Breast epithelium (tissue), 4 donors: ENCODE measurements around the gene YTHDF1. TPM values are rescaled to one million over a fixed set of nuclear protein-coding genes. Genes with fewer than 3 reads are reported as not detected.

Experiments used
- DNase-seq, 2 donors: peaks; one replicate each; pipeline ENCODE4 v3.0.0-alpha.2; 2019; ENCODE audit warnings: low spot score in 2 of 2
- H3K27ac ChIP-seq, 2 donors: fragments of 200-600 bp; sonication (generic) in 1 of 2; one replicate each; pipeline ENCODE4 v1.5.1; 2016 to 2019; ENCODE audit warnings: mild to moderate bottlenecking in 1 of 2
- H3K27me3 ChIP-seq, 2 donors: fragments of 200-600 bp; sonication (generic) in 1 of 2; one replicate each; pipeline versions ENCODE4 v1.5.1 to v1.6.0; 2017 to 2019; ENCODE audit warnings: control low read depth in 1 of 2, mild to moderate bottlenecking in 1 of 2
- H3K36me3 ChIP-seq: fragments of 200-600 bp; one replicate; pipeline ENCODE4 v1.5.1; 2019
- H3K4me1 ChIP-seq, 2 donors: fragments of 200-600 bp; sonication (generic); one replicate each; pipeline ENCODE4 v1.5.1; 2016 to 2019; ENCODE audit warnings: control low read depth in 1 of 2
- H3K4me3 ChIP-seq, 3 donors: fragments of 200-600 bp; sonication (generic); 1 replicate in 2 of 3; 2 replicates in 1 of 3; pipeline ENCODE4 v1.5.1; 2016 to 2019; ENCODE audit warnings: mild to moderate bottlenecking in 3 of 3, moderate library complexity in 2 of 3
- H3K9me3 ChIP-seq, 2 donors: fragments of 200-600 bp; sonication (generic) in 1 of 2; one replicate each; pipeline ENCODE4 v1.5.1; 2016 to 2019; ENCODE audit warnings: control low read depth in 1 of 2
- CTCF ChIP-seq, 3 donors: fragments of 450-650 bp; IDR thresholded peaks; one replicate each; pipeline ENCODE4 v1.5.1; 2016 to 2017; ENCODE audit warnings: antibody characterized with exemption in 3 of 3, mild to moderate bottlenecking in 3 of 3, moderate library complexity in 3 of 3
- POLR2A ChIP-seq: fragments of 450-650 bp; IDR thresholded peaks from one replicate; pipeline ENCODE4 v1.6.1; 2016; ENCODE audit warnings: antibody characterized with exemption, mild to moderate bottlenecking, moderate library complexity
- POLR2AphosphoS5 ChIP-seq, 3 donors: sonication (generic); formaldehyde crosslinking; IDR thresholded peaks; one replicate each; pipeline ENCODE4 v1.6.1; 2017; ENCODE audit warnings: antibody characterized with exemption in 3 of 3
- intact Hi-C: fragments of 100-400 bp; cut with DNase I; formaldehyde crosslinking; loops from one replicate; pipeline ENCODE4 v1.15.1; 2023; ENCODE audit warnings: low total_unique reads
- total RNA-seq, 3 donors: library from RNA; depleted of rRNA; stranded (reverse); fragments of >200 nt; gene quantifications; one replicate each; pipeline ENCODE4 v1.1.0, GENCODE V29; 2016

Gene YTHDF1
- total RNA-seq, 3 donors from 2014 or later, result 23.0 to 32.8 (median 28.2) TPM

GRCh38 chr20:63220696-63221399 lies 4.9 kb upstream of the YTHDF1 start:
- no peaks in the 10 kb centered on the region for H3K36me3 ChIP-seq
- intact Hi-C loops, result no loop called here
- TF ChIP-seq POLR2A (no peak), CTCF (IDR thresholded peaks at IDR 0.05) (no peak), POLR2AphosphoS5 (IDR thresholded peaks at IDR 0.05) (no peak)
- no peak overlapping the region for H3K4me3 ChIP-seq
- DNase-seq, result no peak
- no peaks in the 10 kb centered on the region for H3K4me1 ChIP-seq
- H3K27me3 ChIP-seq, result no peaks in the 10 kb centered on the region
- H3K9me3 ChIP-seq, result no peaks in the 10 kb centered on the region
- no peak overlapping the region for H3K27ac ChIP-seq

- no peak for DNase-seq
- Histone ChIP-seq H3K4me1 (no peaks in the 10 kb centered on the region), H3K27me3 (no peaks in the 10 kb centered on the region), H3K9me3 (no peaks in the 10 kb centered on the region), H3K4me3 (no peak overlapping the region), H3K36me3 (no peaks in the 10 kb centered on the region), H3K27ac (no peak overlapping the region)
- intact Hi-C loops, result no loop called here
- TF ChIP-seq POLR2A, result no peak
- TF ChIP-seq POLR2AphosphoS5 (IDR thresholded peaks at IDR 0.05), result no peak
- no peak for TF ChIP-seq CTCF (IDR thresholded peaks at IDR 0.05)
Observed at GRCh38 chr20:63219866-63220521, 4.1 kb upstream of the YTHDF1 start.

- intact Hi-C loops, result no loop called here
- no peak for TF ChIP-seq POLR2A
- no peak for TF ChIP-seq POLR2AphosphoS5 (IDR thresholded peaks at IDR 0.05)
- no peak for TF ChIP-seq CTCF (IDR thresholded peaks at IDR 0.05)
- H3K4me3 ChIP-seq, result no peak overlapping the region
Observed at GRCh38 chr20:63219447-63219821, 3.5 kb upstream of the YTHDF1 start.

GRCh38 chr20:63218701-63219446 lies 2.9 kb upstream of the YTHDF1 start:
- no peaks in the 10 kb centered on the region for H3K4me1 ChIP-seq
- DNase-seq, result no peak
- no peaks in the 10 kb centered on the region for H3K27me3 ChIP-seq
- no peaks in the 10 kb centered on the region for H3K9me3 ChIP-seq
- no peaks in the 10 kb centered on the region for H3K36me3 ChIP-seq
- intact Hi-C loops, result no loop called here
- TF ChIP-seq CTCF (IDR thresholded peaks at IDR 0.05) (no peak), POLR2A (no peak), POLR2AphosphoS5 (IDR thresholded peaks at IDR 0.05) (no peak)
- H3K4me3 ChIP-seq, result no peak overlapping the region
- H3K27ac ChIP-seq, result no peak overlapping the region

More at GRCh38 chr20:63219447-63219821, 3.5 kb upstream of the YTHDF1 start:
- H3K4me1 ChIP-seq, result no peaks in the 10 kb centered on the region
- no peaks in the 10 kb centered on the region for H3K9me3 ChIP-seq
- DNase-seq, result no peak
- no peaks in the 10 kb centered on the region for H3K36me3 ChIP-seq
- H3K27ac ChIP-seq, result no peak overlapping the region
- no peaks in the 10 kb centered on the region for H3K27me3 ChIP-seq

- intact Hi-C loops, result no loop called here
- H3K27ac ChIP-seq, result no peak overlapping the region
- DNase-seq, result no peak
- no peaks in the 10 kb centered on the region for H3K36me3 ChIP-seq
- H3K27me3 ChIP-seq, result no peaks in the 10 kb centered on the region
- no peak for TF ChIP-seq POLR2AphosphoS5 (IDR thresholded peaks at IDR 0.05)
- no peak for TF ChIP-seq POLR2A
- no peak for TF ChIP-seq CTCF (IDR thresholded peaks at IDR 0.05)
- H3K4me1 ChIP-seq, result no peaks in the 10 kb centered on the region
- H3K9me3 ChIP-seq, result no peaks in the 10 kb centered on the region
- no peak overlapping the region for H3K4me3 ChIP-seq
Observed at GRCh38 chr20:63217706-63218105, 1.8 kb upstream of the YTHDF1 start.
